Lower lobe of right lung (tissue), 2 donors: ENCODE measurements around the gene TNIK. TPM values are rescaled to one million over a fixed set of nuclear protein-coding genes. Genes with fewer than 3 reads are reported as not detected.

Source experiments
- ATAC-seq, 2 donors: fragments of 200-7000 bp; cut with Tn5 transposase; one replicate each; pipeline ENCODE4 v1.9.1; 2020 to 2022; ENCODE audit warnings: mild to moderate bottlenecking in 2 of 2, moderate library complexity in 2 of 2
- DNase-seq: peaks from one replicate; pipeline ENCODE4 v3.0.0-alpha.2; 2020
- H3K27ac ChIP-seq: fragments of 200-600 bp; one replicate; pipeline ENCODE4 v1.8.0; 2022
- H3K27me3 ChIP-seq: fragments of 200-600 bp; one replicate; pipeline ENCODE4 v1.8.0; 2022; ENCODE audit warnings: low read depth
- H3K36me3 ChIP-seq: fragments of 200-600 bp; one replicate; pipeline ENCODE4 v1.8.0; 2022; ENCODE audit warnings: mild to moderate bottlenecking
- H3K4me1 ChIP-seq: fragments of 200-600 bp; one replicate; pipeline ENCODE4 v1.8.0; 2022
- H3K4me3 ChIP-seq: fragments of 200-600 bp; one replicate; pipeline ENCODE4 v1.8.0; 2022; ENCODE audit warnings: mild to moderate bottlenecking
- H3K9me3 ChIP-seq: fragments of 200-600 bp; one replicate; pipeline ENCODE4 v1.8.0; 2022
- intact Hi-C: fragments of 100-400 bp; cut with DNase I; formaldehyde crosslinking; loops from one replicate; pipeline ENCODE4 v1.11.0; 2022
- total RNA-seq: library from RNA; stranded (reverse); fragmentation: NEBNext Ultra II Directional; extraction: Animal tissue kit (Norgen Biotek cat#: 25700); gene quantifications from one replicate; pipeline ENCODE4 v1.2.1, GENCODE V29; 2021
- TF ChIP-seq, protein P1 (sequence below): fragments of 200-600 bp; IDR thresholded peaks from one replicate; pipeline ENCODE4 v1.8.0; 2022; ENCODE audit warnings: antibody characterized with exemption, mild to moderate bottlenecking
- donor health status: DM: no; HTN: yes; CAD: no; lungs with severe emphysema.

The TNIK gene
- total RNA-seq, 1 donor from 2014 or later: 29.3 TPM

DNA sequence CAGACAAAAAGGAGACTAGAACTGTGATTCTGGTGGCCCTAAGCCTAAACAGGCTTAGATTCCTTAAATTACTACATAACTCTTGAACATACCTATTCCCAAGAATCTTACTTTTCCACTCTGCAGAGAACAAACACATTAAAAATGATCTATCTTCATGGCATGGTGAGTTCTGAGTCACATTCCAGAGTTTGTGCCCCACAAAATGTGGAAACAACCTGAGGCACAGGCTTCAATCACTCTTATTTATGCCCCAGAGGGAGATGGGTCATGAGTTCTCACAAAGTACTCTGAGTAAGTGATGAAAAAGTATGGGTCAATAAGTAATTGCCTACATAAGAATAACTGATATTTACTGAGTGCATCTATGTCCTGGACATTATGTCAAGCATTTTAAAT, 296.1 kb downstream of the TNIK start:
- DNase-seq: no peak
- ATAC-seq: no peak
- Histone ChIP-seq H3K27me3 (no peaks in the 10 kb centered on the region), H3K4me3 (no peak overlapping the region), H3K4me1 (no peaks in the 10 kb centered on the region), H3K9me3 (peaks cover 5% of the 10 kb centered on the region), H3K36me3 (peaks cover 24% of the 10 kb centered on the region), H3K27ac (no peak overlapping the region)
- intact Hi-C loops: no loop called here
- TF ChIP-seq, protein P1, sequence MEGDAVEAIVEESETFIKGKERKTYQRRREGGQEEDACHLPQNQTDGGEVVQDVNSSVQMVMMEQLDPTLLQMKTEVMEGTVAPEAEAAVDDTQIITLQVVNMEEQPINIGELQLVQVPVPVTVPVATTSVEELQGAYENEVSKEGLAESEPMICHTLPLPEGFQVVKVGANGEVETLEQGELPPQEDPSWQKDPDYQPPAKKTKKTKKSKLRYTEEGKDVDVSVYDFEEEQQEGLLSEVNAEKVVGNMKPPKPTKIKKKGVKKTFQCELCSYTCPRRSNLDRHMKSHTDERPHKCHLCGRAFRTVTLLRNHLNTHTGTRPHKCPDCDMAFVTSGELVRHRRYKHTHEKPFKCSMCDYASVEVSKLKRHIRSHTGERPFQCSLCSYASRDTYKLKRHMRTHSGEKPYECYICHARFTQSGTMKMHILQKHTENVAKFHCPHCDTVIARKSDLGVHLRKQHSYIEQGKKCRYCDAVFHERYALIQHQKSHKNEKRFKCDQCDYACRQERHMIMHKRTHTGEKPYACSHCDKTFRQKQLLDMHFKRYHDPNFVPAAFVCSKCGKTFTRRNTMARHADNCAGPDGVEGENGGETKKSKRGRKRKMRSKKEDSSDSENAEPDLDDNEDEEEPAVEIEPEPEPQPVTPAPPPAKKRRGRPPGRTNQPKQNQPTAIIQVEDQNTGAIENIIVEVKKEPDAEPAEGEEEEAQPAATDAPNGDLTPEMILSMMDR: no peak

DNA sequence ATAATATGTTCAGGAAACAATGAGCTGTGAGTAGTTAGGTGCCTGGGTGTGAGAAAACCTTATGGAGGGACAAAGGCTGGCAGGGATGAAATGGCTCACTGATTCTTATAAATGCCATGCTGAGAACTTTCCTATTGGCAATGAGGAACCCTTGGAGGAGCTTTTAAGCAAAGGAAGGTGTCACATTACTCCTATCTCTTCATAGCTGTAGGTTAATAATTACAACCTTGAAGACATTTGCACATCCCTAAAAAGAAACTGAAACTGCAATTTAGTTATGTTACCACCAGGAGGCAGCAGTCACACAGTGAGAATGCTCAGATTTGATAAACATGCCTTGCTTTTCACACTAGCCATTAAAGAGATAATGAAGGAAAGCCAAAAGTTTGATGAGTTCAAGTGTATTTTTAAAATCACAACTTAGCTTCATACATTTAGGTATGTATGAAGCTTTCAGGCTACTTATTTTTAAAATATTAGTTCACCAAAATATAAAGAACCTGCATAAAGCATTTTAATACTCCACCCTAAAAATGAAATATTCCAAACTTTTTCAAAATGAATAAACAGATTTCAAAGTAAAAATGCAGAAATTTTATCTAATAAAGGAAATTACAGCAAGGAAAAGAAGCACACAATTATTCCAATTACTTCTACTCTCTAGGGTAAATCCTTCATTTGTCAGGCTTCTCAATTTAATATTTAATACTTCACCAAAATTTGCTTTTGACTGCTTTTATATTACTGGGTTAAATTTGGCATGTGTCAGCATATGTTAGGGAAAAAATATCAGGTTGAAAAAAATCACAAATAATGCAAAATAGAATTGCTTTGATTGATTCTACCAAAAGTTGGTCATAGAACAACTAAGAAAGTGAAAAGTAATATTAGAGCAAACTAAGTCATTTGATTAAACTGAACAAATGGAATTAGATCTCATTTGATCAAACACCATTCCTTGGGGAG, 296.8 kb downstream of the TNIK start:
- no peak for DNase-seq
- no peaks in the 10 kb centered on the region for H3K27me3 ChIP-seq
- H3K4me1 ChIP-seq: no peaks in the 10 kb centered on the region
- TF ChIP-seq, protein P1: peak; percentile 52
- peaks cover 5% of the 10 kb centered on the region for H3K9me3 ChIP-seq
- no peak for ATAC-seq
- H3K4me3 ChIP-seq: no peak overlapping the region
- peaks cover 24% of the 10 kb centered on the region for H3K36me3 ChIP-seq
- no peak overlapping the region for H3K27ac ChIP-seq
- intact Hi-C loops: no loop called here

DNA sequence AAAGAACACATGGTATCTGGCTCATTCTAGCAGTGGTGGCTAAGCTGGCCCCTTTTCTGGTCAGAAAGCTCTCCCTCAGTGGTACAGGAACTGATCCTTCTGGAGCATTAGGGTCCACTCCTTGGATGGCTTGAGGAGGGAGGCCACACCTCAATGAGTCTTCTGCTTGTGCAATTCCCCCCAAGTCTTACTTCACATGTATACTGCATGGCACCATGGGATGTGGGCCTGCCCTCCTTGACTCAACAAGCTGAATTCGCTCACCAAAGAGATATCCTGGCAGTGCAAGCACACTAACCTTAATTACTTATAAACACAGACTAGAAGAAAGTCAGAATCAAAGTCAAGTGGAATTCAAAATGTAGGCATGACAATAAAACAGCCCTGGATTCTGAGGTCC, 299.9 kb downstream of the TNIK start:
- H3K4me1 ChIP-seq: no peaks in the 10 kb centered on the region
- peaks cover 37% of the 10 kb centered on the region for H3K36me3 ChIP-seq
- TF ChIP-seq, protein P1: no peak
- H3K4me3 ChIP-seq: no peak overlapping the region
- no peaks in the 10 kb centered on the region for H3K27me3 ChIP-seq
- H3K27ac ChIP-seq: no peak overlapping the region
- DNase-seq (no peak), ATAC-seq (no peak)
- H3K9me3 ChIP-seq: peaks cover 5% of the 10 kb centered on the region
- intact Hi-C loops: no loop called here

DNA sequence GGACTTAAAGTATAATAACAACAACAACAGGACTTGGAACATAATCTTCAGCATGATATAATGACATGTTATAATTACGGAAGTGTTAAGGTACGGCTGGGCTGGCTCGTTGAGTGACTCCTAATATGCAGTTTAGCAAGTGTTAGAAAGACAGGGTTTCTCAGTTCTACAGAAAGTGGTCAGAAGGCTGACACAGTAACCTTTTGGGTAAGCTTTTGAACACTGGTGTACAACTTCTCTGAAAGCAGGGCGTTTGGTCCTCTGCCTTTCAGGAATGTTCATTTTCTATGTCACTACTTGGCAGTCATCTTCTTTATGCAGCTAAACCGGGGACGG, 300.4 kb downstream of the TNIK start:
- intact Hi-C loops: no loop called here
- Histone ChIP-seq H3K36me3 (peaks cover 41% of the 10 kb centered on the region), H3K27ac (no peak overlapping the region), H3K4me3 (no peak overlapping the region), H3K4me1 (no peaks in the 10 kb centered on the region), H3K9me3 (peaks cover 5% of the 10 kb centered on the region), H3K27me3 (no peaks in the 10 kb centered on the region)
- DNase-seq (no peak), ATAC-seq (no peak)
- TF ChIP-seq, protein P1: no peak

DNA sequence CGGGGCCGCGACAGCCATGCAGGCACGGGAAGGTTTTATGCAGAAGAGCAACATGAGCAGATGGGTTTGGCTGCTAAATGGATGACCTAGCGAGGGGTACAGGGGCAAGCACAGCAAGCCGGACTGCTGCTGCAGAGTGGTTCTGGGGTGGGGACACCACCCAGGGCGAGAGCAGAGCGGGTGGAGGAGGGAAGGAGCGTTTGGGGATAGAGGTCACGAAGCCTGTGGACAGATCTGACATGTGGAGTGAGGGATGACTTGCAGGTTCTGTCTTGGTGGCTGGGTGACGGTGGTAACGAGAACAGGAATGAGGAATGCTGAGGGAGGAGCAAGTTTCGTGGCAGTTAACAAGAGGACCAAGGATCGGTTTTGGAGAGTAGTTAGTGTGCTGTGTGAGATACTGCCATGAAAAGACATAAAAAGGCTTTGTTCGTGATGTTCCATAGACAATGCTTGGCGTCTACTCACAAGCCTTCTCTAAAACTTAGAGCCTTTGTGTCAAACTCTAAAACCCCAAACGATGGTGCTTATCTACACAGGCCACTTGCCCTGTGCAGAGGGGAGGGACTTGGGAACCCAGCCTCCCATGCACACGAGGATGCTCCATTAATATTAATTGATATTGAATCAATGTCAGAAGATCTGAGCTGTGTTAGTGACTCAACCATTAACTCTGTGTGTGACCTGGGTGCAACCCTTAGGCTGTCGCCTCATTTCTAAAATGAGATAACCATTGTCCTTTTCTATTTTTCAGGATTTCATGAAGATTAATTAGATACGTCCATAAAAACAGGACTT, 301.0 kb downstream of the TNIK start:
- Histone ChIP-seq H3K27ac (no peak overlapping the region), H3K36me3 (peaks cover 45% of the 10 kb centered on the region), H3K27me3 (no peaks in the 10 kb centered on the region), H3K9me3 (peaks cover 5% of the 10 kb centered on the region), H3K4me1 (no peaks in the 10 kb centered on the region), H3K4me3 (no peak overlapping the region)
- intact Hi-C loops: no loop called here
- TF ChIP-seq, protein P1: no peak
- DNase-seq (no peak), ATAC-seq (no peak)
